Measurements from ENCODE around the gene ZBTB18.

DNA sequence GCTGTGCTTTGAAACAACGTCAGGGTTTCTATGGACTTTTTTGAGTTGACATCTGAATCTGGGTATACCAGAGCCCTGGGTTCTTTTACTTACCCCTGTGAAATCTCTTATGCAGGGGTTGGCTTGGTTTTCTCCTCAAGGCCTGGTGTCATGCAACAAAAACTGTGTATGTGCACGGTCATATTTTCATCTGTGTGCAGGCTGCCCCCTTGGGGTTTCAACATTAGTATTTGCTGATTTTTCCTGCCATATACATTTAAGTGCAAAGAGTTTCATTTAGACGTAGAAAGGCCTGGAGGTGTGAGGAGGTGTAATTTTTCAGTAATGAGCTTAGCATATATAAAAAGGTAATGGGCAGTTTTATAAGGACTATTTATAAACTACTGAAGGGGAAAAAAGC, 22.0 kb upstream of the ZBTB18 start:
- TF ChIP-seq, protein P1, sequence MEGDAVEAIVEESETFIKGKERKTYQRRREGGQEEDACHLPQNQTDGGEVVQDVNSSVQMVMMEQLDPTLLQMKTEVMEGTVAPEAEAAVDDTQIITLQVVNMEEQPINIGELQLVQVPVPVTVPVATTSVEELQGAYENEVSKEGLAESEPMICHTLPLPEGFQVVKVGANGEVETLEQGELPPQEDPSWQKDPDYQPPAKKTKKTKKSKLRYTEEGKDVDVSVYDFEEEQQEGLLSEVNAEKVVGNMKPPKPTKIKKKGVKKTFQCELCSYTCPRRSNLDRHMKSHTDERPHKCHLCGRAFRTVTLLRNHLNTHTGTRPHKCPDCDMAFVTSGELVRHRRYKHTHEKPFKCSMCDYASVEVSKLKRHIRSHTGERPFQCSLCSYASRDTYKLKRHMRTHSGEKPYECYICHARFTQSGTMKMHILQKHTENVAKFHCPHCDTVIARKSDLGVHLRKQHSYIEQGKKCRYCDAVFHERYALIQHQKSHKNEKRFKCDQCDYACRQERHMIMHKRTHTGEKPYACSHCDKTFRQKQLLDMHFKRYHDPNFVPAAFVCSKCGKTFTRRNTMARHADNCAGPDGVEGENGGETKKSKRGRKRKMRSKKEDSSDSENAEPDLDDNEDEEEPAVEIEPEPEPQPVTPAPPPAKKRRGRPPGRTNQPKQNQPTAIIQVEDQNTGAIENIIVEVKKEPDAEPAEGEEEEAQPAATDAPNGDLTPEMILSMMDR (conservative IDR thresholded peaks at IDR 0.05; ENCODE audit: low read length) = peak; percentile 22; the same call in 1 of the 2 replicates
- TF ChIP-seq EZH2phosphoT487 (IDR thresholded peaks at IDR 0.05; ENCODE audit: borderline replicate concordance, low read depth, low read length) = no peak
